PC-3 (cell line): ENCODE data around the gene SOD1.

ENCODE experiments used
- CTCF ChIP-seq: fragments of 300-600 bp; sonication (generic); conservative IDR thresholded peaks from 2 replicates; pipeline ENCODE4 v1.5.1; 2017; ENCODE audit warnings: antibody characterized with exemption, low read depth, mild to moderate bottlenecking, low read length
- EZH2 ChIP-seq: fragments of 300-600 bp; sonication (generic); IDR thresholded peaks from one replicate; pipeline ENCODE4 v1.6.1; 2017; ENCODE audit warnings: antibody characterized with exemption, mild to moderate bottlenecking, low read length; ENCODE audit not compliant: unreplicated experiment
- EZH2phosphoT487 ChIP-seq: fragments of 300-600 bp; sonication (generic); IDR thresholded peaks from 2 replicates; pipeline ENCODE4 v1.6.1; 2018; ENCODE audit warnings: mild to moderate bottlenecking, antibody characterized with exemption, low read length, borderline replicate concordance

GRCh38 chr21:31688603-31689368 is 29.3 kb downstream of the SOD1 start:
- TF ChIP-seq CTCF, result no peak
- TF ChIP-seq EZH2, result no peak
- TF ChIP-seq EZH2phosphoT487, result no peak
